ENCODE measurements around the gene SLCO1B1. TPM values are rescaled to one million over a fixed set of nuclear protein-coding genes. Genes with fewer than 3 reads are reported as not detected.
A peak's percentile ranks its signal among the peaks of the same experiment; 100 is the strongest.
"Not testable (repeated sequence)": the region's sequence is repeated elsewhere in the genome, so short reads cannot be mapped to it uniquely, and the experiment has no call there.

Gene SLCO1B1
- total RNA-seq, 6 experiments from 2014 or later = 126 to 285 (median 145) TPM

DNA sequence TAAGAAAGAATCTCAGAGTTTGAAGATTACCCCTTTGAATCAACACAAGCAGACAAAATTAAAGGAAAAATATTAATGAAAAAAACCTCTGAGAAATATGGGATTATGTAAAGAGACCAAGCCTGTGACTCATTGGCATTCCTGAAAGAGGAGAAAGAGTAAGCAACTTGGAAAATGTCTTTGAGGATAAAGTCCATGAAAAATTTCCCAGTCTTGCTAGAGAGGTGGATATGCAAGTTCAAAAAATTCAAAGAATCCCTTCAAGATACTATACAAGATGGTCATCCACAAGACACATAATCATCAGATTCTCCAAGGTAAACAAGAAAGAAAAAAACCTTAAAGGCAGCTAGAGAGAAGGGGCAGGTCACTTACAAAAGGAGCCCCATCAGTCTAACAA, 13.3 kb downstream of the SLCO1B1 start:
- peaks cover 0 to 23% (median 6%) of the 10 kb centered on the region in 4 donors for H3K4me1 ChIP-seq
- ATAC-seq = peak in 2 of 4 donors; percentile 17 to 20
- H3K9me3 ChIP-seq = no peaks in the 10 kb centered on the region
- DNase-seq = no peak
- no peaks in the 10 kb centered on the region for H3K27me3 ChIP-seq
- no peaks in the 10 kb centered on the region for H3K36me3 ChIP-seq
- intact Hi-C loops (cut with DNase I) = no loop called here
- H3K4me3 ChIP-seq = no peak overlapping the region
- no peak for TF ChIP-seq POLR2A (IDR thresholded peaks at IDR 0.05)
- TF ChIP-seq, protein P1, sequence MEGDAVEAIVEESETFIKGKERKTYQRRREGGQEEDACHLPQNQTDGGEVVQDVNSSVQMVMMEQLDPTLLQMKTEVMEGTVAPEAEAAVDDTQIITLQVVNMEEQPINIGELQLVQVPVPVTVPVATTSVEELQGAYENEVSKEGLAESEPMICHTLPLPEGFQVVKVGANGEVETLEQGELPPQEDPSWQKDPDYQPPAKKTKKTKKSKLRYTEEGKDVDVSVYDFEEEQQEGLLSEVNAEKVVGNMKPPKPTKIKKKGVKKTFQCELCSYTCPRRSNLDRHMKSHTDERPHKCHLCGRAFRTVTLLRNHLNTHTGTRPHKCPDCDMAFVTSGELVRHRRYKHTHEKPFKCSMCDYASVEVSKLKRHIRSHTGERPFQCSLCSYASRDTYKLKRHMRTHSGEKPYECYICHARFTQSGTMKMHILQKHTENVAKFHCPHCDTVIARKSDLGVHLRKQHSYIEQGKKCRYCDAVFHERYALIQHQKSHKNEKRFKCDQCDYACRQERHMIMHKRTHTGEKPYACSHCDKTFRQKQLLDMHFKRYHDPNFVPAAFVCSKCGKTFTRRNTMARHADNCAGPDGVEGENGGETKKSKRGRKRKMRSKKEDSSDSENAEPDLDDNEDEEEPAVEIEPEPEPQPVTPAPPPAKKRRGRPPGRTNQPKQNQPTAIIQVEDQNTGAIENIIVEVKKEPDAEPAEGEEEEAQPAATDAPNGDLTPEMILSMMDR (IDR thresholded peaks at IDR 0.05) = no peak
- H3K27ac ChIP-seq = no peak overlapping the region

DNA sequence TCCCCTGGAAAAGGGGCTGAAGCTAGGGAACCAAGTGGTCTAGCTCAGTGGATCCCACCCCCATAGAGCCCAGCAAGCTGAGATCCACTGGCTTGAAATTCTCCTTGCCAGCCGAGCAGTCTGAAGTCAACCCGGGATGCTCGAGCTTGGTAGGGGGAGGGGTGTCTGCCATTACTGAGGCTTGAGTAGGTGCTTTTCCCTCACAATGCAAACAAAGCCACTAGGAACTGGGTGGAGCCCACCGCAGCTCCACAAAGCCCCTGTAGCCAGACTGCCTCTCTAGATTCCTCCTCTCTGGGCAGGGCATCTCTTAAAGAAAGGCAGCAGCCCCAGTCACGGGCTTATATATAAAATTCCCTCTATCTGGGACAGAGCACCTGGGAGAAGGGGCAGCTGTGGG, 18.9 kb downstream of the SLCO1B1 start:
- H3K4me3 ChIP-seq; ATAC-seq; H3K27me3 ChIP-seq; intact Hi-C loops (cut with DNase I); H3K9me3 ChIP-seq; H3K27ac ChIP-seq; H3K36me3 ChIP-seq: not testable (repeated sequence)
- peak in 1 of 3 donors; percentile 35 for DNase-seq
- 83% methylated on average over 1 of the region's 5 CpGs for WGBS (ENCODE audit: insufficient coverage, low coverage, low lambda C conversion rate, missing lambda C conversion rate)
- peaks cover 0 to 26% (median 5%) of the 10 kb centered on the region in 4 donors for H3K4me1 ChIP-seq

DNA sequence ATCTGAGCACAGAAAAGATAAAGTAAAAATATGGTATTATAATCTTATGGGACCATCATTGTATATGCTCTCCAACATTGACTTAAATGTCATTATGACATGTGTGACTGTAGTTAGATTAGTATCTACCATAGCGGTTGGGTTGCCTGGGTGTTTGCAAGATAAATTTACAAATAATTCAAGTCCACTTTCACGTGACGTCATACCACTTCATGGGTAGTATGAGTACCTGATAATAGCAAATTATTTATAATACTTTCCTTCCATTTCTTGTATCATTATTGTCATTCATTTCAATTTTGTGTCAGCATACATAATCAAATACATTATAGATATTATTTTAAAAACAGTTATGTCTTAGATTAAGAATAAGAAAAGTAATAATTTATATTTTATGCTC, 20.2 kb downstream of the SLCO1B1 start:
- H3K9me3 ChIP-seq = no peaks in the 10 kb centered on the region
- no peak for DNase-seq
- WGBS (ENCODE audit: insufficient coverage, low coverage, low lambda C conversion rate, missing lambda C conversion rate) = 17% methylated on average over 3 of the region's 3 CpGs
- H3K36me3 ChIP-seq = no peaks in the 10 kb centered on the region
- ATAC-seq = no peak
- no peaks in the 10 kb centered on the region for H3K27me3 ChIP-seq
- H3K4me1 ChIP-seq = peaks cover 0 to 32% (median 7%) of the 10 kb centered on the region in 4 donors
- TF ChIP-seq, protein P1 (IDR thresholded peaks at IDR 0.05) = no peak
- no peak for TF ChIP-seq POLR2A (IDR thresholded peaks at IDR 0.05)
- intact Hi-C loops (cut with DNase I) = no loop called here
- H3K4me3 ChIP-seq = no peak overlapping the region
- H3K27ac ChIP-seq = no peak overlapping the region

DNA sequence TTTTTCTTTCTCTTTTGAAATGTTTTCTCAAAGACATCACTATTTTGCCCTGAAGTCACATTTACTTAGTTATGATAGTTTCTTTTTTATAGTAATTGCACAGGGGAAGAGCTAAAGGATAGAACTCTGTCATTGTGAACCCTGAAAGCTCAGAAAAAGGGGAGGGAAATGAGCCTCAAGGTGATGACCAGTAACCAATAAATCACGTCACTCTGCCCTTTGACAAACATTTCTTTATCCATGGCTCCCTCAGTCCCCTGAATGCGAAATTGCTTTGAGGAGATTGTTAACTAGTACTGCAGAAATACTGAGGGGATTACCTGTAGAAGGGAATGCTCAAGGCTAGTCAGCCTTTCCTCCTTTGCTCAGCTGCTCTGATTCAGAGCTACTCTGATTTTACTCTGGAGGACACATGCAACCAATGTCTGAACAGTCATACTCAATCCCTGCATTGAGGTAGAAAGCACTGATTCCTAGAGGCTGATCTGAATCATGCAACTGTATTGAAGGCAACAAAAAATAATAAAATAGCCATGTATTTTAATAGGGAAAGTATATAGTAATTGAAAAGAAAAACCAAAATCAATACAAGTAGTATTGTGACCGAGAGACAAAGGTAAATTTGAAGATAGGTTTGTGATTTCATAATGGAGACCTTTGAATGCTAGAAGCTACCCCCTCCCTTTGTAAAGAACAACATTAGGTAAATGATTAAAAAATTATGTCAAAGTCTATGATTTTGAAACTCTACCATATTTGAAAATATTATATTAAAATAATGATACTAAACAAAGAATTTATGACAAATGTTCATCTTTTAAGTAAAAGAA, 24.7 kb downstream of the SLCO1B1 start:
- TF ChIP-seq, protein P1 (IDR thresholded peaks at IDR 0.05) = no peak
- no peak for TF ChIP-seq POLR2A (IDR thresholded peaks at IDR 0.05)
- Histone ChIP-seq H3K9me3 (no peaks in the 10 kb centered on the region), H3K4me1 (peaks cover 0 to 32% (median 12%) of the 10 kb centered on the region in 4 donors), H3K27ac (peak overlapping the region in 2 of 3 donors; percentile 64 to 85), H3K36me3 (no peaks in the 10 kb centered on the region), H3K27me3 (no peaks in the 10 kb centered on the region), H3K4me3 (peak overlapping the region in 2 of 3 donors; percentile 15 to 28)
- ATAC-seq = peak; percentile 61 to 91 (median 82)
- intact Hi-C loops (cut with DNase I) = no loop called here
- no peak for DNase-seq
- WGBS (ENCODE audit: insufficient coverage, low coverage, low lambda C conversion rate, missing lambda C conversion rate) = 25% methylated on average over 3 of the region's 3 CpGs

DNA sequence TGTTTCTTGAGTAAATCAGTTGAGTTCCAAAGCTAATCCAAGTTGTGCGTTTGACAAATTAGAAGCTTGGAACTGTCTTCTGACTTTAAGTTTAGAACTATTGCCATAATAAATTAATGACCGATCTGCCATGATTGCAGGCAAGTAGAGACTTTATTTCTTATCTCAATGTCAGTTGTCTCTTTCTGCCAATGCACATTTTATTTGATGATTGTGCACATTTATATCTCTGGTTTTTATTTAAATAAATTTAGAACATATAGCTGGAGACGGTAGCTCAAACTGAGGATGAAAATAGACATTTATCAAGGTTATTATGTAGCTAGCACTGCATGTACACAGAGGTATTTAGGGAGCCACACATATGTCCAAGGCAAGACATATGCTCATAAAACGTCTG, 34.1 kb downstream of the SLCO1B1 start:
- no peak for DNase-seq
- no peak for ATAC-seq
- H3K9me3 ChIP-seq = no peaks in the 10 kb centered on the region
- H3K4me3 ChIP-seq = no peak overlapping the region
- intact Hi-C loops (cut with DNase I) = no loop called here
- no peak overlapping the region for H3K27ac ChIP-seq
- H3K27me3 ChIP-seq = no peaks in the 10 kb centered on the region
- TF ChIP-seq, protein P1 (IDR thresholded peaks at IDR 0.05) = no peak
- TF ChIP-seq POLR2A (IDR thresholded peaks at IDR 0.05) = no peak
- no peaks in the 10 kb centered on the region for H3K36me3 ChIP-seq
- 57% methylated on average over 4 of the region's 4 CpGs for WGBS (ENCODE audit: insufficient coverage, low coverage, low lambda C conversion rate, missing lambda C conversion rate)
- peaks cover 0 to 18% (median 3%) of the 10 kb centered on the region in 4 donors for H3K4me1 ChIP-seq
